ENCODE measurements around the gene HOXC6. TPM values are rescaled to one million over a fixed set of nuclear protein-coding genes. Genes with fewer than 3 reads are reported as not detected.

HOXC6 gene
- total and polyA plus RNA-seq, 2 experiments from 2014 or later = not detected

- Histone ChIP-seq H3K36me3 (no peaks in the 10 kb centered on the region), H3K27ac (no peak overlapping the region), H3K27me3 (peaks cover 100% of the 10 kb centered on the region), H3K4me3 (peak overlapping the region; percentile 6), H3K4me1 (ENCODE audit: low read depth) (no peaks in the 10 kb centered on the region), H3K9me3 (ENCODE audit: low read depth) (no peaks in the 10 kb centered on the region)
- TF ChIP-seq CTCF (IDR thresholded peaks at IDR 0.05; ENCODE audit: low read depth, low read length) = no peak
- no peak for DNase-seq (ENCODE audit: low read depth in 1 of 2, low spot score in 1 of 2)
These were observed 32.6 kb upstream of the HOXC6 start for GRCh38 chr12:53995378-53996239.

GRCh38 chr12:53996240-53997203 lies 31.7 kb upstream of the HOXC6 start:
- TF ChIP-seq CTCF (IDR thresholded peaks at IDR 0.05; ENCODE audit: low read depth, low read length) = no peak
- Histone ChIP-seq H3K27me3 (peaks cover 100% of the 10 kb centered on the region), H3K4me3 (no peak overlapping the region), H3K27ac (no peak overlapping the region), H3K4me1 (ENCODE audit: low read depth) (no peaks in the 10 kb centered on the region), H3K36me3 (no peaks in the 10 kb centered on the region), H3K9me3 (ENCODE audit: low read depth) (no peaks in the 10 kb centered on the region)
- DNase-seq (ENCODE audit: low read depth in 1 of 2, low spot score in 1 of 2) = no peak

GRCh38 chr12:53997204-53998109 lies 30.8 kb upstream of the HOXC6 start:
- Histone ChIP-seq H3K27ac (no peak overlapping the region), H3K4me1 (ENCODE audit: low read depth) (no peaks in the 10 kb centered on the region), H3K36me3 (no peaks in the 10 kb centered on the region), H3K4me3 (no peak overlapping the region), H3K27me3 (peaks cover 100% of the 10 kb centered on the region), H3K9me3 (ENCODE audit: low read depth) (no peaks in the 10 kb centered on the region)
- DNase-seq (ENCODE audit: low read depth in 1 of 2, low spot score in 1 of 2) = no peak
- TF ChIP-seq CTCF (IDR thresholded peaks at IDR 0.05; ENCODE audit: low read depth, low read length) = no peak

GRCh38 chr12:53998110-53998899 lies 29.9 kb upstream of the HOXC6 start:
- no peaks in the 10 kb centered on the region for H3K9me3 ChIP-seq (ENCODE audit: low read depth)
- no peak for DNase-seq (ENCODE audit: low read depth in 1 of 2, low spot score in 1 of 2)
- no peak for TF ChIP-seq CTCF (IDR thresholded peaks at IDR 0.05; ENCODE audit: low read depth, low read length)
- H3K4me3 ChIP-seq = no peak overlapping the region
- H3K27me3 ChIP-seq = peaks cover 100% of the 10 kb centered on the region
- no peaks in the 10 kb centered on the region for H3K4me1 ChIP-seq (ENCODE audit: low read depth)
- no peak overlapping the region for H3K27ac ChIP-seq
- H3K36me3 ChIP-seq = no peaks in the 10 kb centered on the region

Measured in cardiac muscle cell (in vitro differentiated cells and primary cell).